K562 (cell line): ENCODE results near the gene ZSWIM9. TPM values are rescaled to one million over a fixed set of nuclear protein-coding genes. Genes with fewer than 3 reads are reported as not detected.

Experiments used
- ARID2 ChIP-seq: fragments of 450-650 bp; IDR thresholded peaks from 2 replicates; pipeline ENCODE4 v1.6.1; 2017; ENCODE audit warnings: antibody characterized with exemption, mild to moderate bottlenecking
- CHD7 ChIP-seq: fragments of 200-600 bp; sonication (generic); IDR thresholded peaks from one replicate; pipeline ENCODE4 v1.6.1; 2012; ENCODE audit warnings: mild to moderate bottlenecking, low read depth, low read length, inconsistent platforms
- RBM22 ChIP-seq: fragments of 200-400 bp; formaldehyde crosslinking; IDR thresholded peaks from 2 replicates; pipeline ENCODE4 v1.6.1; 2018; ENCODE audit warnings: low read length, low read depth; ENCODE audit not compliant: poor library complexity, severe bottlenecking
- SAFB2 ChIP-seq: fragments of 200-400 bp; formaldehyde crosslinking; IDR thresholded peaks from 2 replicates; pipeline ENCODE4 v1.6.1; 2018; ENCODE audit warnings: borderline replicate concordance, low read length, low read depth, moderate library complexity; ENCODE audit not compliant: severe bottlenecking
- SIN3B ChIP-seq: fragments of 450-650 bp; IDR thresholded peaks from 2 replicates; pipeline ENCODE4 v1.6.1; 2017; ENCODE audit warnings: low read depth, mild to moderate bottlenecking, moderate library complexity
- ZBTB12 ChIP-seq: fragments of 250-450 bp; sonication (Bioruptor Pico); IDR thresholded peaks from 2 replicates; pipeline ENCODE4 v1.4.0; 2020
- ZBTB26 ChIP-seq: fragments of 450-650 bp; formaldehyde crosslinking; IDR thresholded peaks from 2 replicates; pipeline ENCODE4 v1.4.0; 2022; ENCODE audit warnings: missing genetic modification characterization
- ZNF354B ChIP-seq: fragments of 250-450 bp; sonication (Bioruptor Pico); IDR thresholded peaks from 2 replicates; pipeline ENCODE4 v1.4.0; 2020
- polyA plus RNA-seq, 8 experiments: library from polyadenylated mRNA; depleted of rRNA in 4 of 8; stranded (reverse) in 5 of 8; unstranded in 3 of 8; fragments of >200 nt; fragmentation: Nextera tagmentation in 2 of 8; fragmentation: Illumina TruSeq in 1 of 8; extraction: Ambion mirVana in 2 of 8; extraction: Trizol in 1 of 8; gene quantifications; 2 replicates each; pipeline versions ENCODE4 v1.2.1 to v1.2.3, GENCODE V29; 2011 to 2014; ENCODE audit warnings: inconsistent platforms in 1 of 8, missing spikeins in 1 of 8
- total RNA-seq, 7 experiments: library from RNA; depleted of rRNA in 6 of 7; stranded (reverse); fragments of >200 nt in 6 of 7; fragmentation: Illumina TruSeq in 2 of 7; extraction: Trizol in 2 of 7; gene quantifications; 2 replicates each; pipeline versions ENCODE4 v1.2.1 to v1.2.3, GENCODE V29; 2011 to 2021; ENCODE audit warnings: low replicate concordance in 1 of 7

The ZSWIM9 gene
- total and polyA plus RNA-seq, 9 of the 15 experiments (the other 6 are each of a cell fraction or from before 2014, with no cell fraction given): 0.04 to 1.4 (median 0.34) TPM; not detected in 1

DNA sequence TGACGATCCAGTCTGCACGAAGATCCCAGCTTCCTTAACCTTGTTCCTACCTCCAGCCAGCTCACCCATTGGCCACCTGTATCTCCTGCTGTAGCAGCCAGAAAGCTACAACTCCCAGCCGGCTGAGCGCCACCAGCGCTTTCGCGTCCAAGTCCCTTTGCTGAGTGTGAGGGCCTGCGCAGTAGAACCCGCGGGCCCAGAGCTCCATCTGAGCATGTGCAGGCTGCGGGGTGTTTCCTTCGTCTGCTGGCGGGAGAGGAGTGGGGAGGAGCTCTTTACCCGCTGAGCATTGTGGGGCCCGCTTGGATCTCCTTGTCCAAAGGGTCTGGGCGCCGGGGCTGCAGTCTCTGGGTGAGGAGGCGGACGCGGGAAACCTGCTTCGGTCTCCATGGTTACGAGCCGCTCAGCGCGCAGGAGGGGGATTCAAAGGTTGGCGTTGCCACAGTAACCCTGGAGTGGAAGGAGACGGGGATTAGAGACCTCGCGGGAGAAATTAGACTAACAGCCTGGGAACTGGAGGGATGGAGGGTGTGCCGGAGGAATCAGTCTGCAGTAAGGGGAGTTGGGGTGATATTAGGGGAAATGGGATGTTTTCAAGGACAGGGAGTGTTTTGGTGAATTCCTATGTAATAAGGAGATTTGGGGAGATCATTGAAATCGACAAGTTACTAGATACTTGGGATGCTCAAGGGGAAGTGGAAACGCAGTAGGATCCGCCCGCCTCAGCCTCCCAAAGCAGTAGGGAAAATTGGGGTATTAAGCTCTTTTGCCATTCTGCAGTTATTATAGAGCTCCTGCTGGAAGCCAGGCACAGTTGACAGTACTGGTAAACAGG lies 33.5 kb downstream of the ZSWIM9 start (continued):
- TF ChIP-seq ZBTB12 (CRISPR knock-in tag) (no peak), ZBTB26 (CRISPR knock-in tag) (peak; percentile 66; the same call in 1 of the 2 replicates), ARID2 (no peak), SAFB2 (no peak), CHD7 (no peak), SIN3B (no peak), RBM22 (no peak), ZNF354B (CRISPR knock-in tag) (no peak)
